NCI-H146 treated with DMSO at 0.1 percent for 48 hours (cell line): ENCODE results near the gene ARHGAP18.
A peak's percentile ranks its signal among the peaks of the same experiment; 100 is the strongest.

Experiments
- DNase-seq: peaks from one replicate; lab custom pipeline; 2025; ENCODE audit not compliant: unreplicated experiment; lab: John Stamatoyannopoulos, UW

ARHGAP18 gene

GRCh38 chr6:129709769-129710449 lies at the start of gene ARHGAP18:
Gene ARHGAP18, minus strand, starts transcription at chr6:129710177. Its CDS starts 41 bp downstream, at chr6:129710136.
- DNase-seq = peak; percentile 98

GRCh38 chr6:129755787-129756186 lies 45.8 kb upstream of the ARHGAP18 start:
- no peak for DNase-seq

DNA sequence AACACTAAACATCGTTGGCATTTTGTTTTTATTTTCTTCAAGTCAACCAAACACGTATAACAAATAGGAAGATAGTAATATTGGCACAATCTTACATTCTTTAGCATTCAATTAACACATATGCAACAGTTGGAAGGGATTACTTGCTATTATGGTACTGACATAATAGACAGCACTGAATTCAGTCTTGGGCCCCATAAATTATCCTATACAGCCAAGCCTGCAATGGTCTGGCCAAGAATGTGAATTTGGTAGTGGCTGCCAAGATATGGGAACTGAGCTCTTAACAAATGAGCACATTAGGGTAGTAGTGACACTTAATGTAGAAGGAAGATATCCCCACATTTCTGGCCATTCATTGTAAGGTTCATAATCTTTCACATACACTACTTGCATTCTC lies 44.8 kb upstream of the ARHGAP18 start:
- no peak for DNase-seq

GRCh38 chr6:129753422-129753821 lies 43.4 kb upstream of the ARHGAP18 start:
- DNase-seq = no peak

DNA sequence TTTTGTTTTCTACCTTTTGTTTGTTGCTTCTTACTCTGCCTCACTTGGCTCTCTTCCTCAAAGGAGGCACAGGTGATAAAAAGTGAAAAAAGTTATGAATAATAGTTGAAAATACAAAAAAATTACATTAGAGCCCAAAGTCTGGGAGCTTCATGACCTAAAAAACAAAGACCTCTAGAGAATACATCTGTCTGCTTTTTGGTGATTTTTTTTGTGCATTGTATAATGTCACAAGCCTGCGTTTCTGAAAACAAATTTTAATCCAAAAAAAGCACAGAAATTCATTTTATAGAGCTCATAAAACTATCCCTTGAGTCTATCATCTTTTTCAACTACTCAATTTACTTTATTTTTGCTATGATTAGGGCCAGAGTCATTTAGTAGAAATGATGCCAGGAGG lies 41.4 kb upstream of the ARHGAP18 start:
- DNase-seq = no peak

GRCh38 chr6:129750360-129750759 lies 40.4 kb upstream of the ARHGAP18 start:
- no peak for DNase-seq

DNA sequence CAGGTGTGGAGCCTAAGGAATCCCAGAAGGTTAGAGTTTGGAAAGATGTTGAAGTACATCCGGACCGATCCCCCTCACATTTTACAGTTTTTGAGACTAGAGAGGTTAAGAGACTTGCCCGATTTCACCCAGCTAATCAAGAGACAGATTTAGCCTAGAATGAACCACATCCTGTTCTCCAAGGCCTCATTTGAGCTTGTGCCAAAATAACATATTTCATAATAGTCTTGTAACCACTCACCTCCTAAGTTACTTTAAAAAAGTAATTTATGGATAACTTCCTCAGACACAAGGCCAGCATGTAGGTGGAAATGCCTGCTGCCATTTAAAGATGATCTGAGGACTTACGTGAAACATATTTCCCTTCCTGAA lies 39.8 kb upstream of the ARHGAP18 start:
- DNase-seq = no peak

DNA sequence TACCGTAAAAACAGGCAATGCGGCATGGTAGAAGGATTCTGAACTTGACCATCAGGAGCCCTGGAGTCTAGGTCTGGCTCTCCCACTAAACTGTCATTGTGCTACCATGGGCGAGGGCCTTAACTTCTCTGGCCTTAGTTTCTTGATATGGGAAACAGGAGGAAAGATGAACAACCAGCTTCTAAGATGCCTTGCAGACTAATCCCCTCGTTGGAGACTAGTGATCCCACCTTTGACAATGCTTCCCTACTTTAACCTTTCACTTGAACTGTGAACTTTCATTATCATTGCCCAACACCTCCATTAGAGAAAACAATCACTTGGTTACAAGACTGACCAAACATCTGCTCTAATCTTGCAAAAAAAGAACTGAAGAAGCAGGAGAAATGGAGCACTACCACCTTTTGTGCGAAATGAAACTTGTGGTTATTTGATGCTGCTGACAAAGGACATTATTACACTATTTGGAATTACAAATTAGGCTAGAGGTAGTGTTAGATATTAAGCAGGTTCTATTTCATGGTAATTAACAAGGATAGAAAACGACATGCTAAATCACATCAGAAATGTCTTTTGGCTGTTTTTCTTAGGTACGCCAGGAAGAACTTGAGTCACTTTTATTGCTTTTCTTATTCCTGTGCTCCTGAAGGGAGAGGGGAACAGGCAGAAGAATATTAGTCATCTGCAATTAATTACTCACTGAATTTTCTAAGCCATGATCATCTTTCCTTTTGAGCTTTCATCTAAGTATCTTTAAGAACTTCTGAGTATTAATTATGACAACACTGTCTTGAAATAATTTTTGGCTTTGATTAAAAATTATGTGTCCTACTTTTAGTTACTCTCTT lies 39.1 kb upstream of the ARHGAP18 start:
- no peak for DNase-seq

- DNase-seq = no peak
Observed at GRCh38 chr6:129748212-129748900, 38.4 kb upstream of the ARHGAP18 start.

DNA sequence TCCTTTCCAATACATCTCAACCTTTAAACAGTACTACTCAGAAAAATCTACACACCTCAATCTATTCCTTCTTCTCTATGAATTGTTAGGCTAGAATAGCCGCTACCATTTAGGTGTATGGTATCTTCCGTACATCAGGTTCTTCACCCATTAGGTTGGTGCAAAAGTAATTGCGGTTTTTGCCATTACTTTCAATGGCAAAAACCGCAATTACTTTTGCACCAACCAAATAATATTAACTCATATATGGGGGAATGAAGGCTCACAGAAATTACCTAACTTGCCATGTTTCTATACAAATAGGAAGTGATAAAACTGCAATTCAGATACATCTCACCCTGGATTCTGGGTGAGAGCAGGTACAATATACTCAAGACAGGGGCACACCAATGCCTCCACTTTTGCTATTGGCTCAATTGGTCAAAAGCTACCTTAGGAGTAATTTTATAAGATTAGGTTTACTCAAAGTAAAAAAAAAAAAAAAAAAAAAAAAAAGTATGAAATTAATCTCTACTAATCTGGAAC lies 37.7 kb upstream of the ARHGAP18 start:
- no peak for DNase-seq

GRCh38 chr6:129744880-129745237 lies 34.9 kb upstream of the ARHGAP18 start:
- DNase-seq = no peak

GRCh38 chr6:129744201-129744879 lies 34.4 kb upstream of the ARHGAP18 start:
- DNase-seq = peak; percentile 29

DNA sequence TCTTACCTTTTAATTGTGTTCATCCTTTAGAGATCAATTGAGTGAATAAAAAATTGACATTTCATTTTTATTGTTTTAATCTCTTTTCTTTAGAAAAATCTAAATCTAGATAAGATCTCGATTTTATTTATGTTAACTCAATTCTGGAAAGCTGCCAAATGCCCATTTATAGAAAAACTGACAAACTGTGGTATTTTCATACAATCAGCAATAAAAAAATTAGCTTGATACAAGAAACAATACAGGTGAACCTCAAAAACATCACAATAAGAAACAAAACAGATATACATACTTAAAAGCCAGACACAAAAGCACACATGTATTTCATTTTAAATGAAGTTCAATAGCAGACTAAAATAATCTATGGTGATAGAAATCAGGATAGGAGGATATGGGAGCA lies 30.0 kb upstream of the ARHGAP18 start:
- DNase-seq = no peak

- DNase-seq = no peak
Observed at GRCh38 chr6:129736105-129736504, 26.1 kb upstream of the ARHGAP18 start.

DNA sequence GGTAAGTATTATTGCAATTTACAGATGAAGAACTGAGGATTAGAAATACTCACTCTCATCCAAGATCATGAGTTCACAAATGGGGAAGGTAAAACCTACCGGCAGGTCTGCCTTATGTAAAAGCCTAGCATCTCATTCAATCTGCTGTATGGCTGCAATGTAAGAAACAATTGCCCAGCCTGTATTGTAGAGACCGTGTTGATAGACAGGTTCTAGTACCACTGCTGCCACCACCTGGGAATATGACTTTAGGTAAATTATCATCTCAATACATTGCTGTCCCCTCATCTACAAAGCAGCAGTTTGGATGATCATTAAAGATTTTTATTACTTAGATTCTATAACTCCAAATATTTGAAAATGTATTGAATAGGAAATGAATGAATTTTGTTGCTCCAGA lies 23.3 kb upstream of the ARHGAP18 start:
- DNase-seq = no peak

DNA sequence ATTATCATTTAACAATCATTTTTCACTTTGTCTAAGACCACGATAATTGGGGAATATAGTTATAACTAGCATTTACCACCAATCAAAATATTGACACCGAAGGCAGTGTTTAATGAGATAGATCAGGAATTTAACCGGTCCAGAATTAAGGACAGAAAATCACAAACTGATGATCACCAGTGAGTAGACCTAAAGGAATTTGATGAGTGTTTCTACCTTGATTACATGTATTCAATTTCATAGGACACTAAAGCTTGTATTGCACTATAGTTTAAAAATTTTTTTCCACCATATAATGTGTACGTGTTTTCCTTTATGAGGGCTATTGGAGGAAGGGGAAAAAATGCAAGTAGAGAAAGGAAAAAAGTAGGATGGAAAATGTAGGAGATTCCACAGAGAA lies 22.6 kb upstream of the ARHGAP18 start:
- no peak for DNase-seq

DNA sequence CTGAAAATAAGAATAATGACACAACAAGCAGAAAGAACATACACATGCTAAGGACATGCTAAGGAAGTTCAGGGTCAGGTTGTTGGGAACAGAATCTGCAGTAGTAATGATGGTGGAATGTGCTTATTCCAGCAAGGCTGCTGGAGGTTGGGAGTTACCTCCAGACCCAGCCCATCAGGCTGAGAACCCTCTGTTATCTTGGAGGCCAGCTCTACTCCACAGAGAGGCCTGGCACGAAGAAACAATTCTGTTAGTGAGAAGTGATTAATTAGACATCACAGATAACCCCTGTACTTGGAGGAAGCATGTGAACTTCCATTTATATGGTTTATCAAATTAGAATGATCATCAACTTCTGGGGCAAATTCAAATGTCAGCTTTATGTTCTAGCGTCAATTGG lies 22.1 kb upstream of the ARHGAP18 start:
- no peak for DNase-seq

DNA sequence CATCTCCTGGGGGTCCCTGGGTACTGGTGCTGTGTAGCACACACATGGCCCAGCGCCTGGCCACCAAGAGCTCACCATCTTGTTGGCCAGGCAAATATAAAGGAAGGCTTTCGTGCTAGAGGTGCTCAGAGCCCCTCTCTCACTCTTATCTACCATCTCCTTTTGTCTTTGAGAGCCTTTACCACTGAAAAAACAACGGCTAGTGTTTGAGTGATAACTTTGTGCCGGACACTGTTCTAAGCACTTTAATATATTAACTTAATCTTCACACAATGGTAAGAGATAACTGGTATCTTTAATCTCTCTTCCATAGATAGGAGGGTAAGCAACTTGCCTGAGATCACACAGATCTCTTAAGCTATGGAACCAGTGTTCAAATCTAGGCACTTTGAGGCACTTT lies 21.5 kb upstream of the ARHGAP18 start:
- DNase-seq = no peak

DNA sequence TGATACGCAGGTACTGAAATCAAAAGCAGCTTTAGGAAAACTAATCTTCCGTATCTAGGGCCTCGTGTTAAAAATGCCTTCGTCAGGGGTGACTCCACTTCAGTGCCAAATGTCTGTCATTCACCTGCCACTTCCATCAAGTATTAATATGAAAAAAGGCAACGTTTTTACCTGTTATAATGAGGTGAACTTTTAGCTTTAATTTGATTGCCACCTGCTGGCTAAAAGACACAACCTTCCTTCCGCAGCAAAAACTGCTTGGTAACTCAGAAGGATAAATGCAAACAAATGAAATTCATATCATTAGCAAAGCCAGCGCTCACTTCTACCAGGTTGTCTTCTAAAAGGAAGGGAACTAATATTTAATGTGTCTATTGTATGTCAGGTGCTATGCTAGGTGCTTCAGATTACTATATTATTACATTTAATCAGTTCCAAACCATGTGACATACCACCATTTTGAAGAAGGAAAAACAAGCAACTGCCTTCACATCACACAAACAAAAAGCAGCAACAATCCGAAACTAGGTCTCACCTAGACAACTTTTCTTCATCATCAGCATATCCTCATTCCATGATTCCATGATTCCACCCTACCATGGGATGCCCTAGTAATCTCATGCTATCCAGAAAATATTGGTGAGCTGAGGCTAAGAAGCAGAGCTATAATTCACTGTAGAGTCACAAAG lies 20.6 kb upstream of the ARHGAP18 start:
- peak; percentile 72 for DNase-seq

DNA sequence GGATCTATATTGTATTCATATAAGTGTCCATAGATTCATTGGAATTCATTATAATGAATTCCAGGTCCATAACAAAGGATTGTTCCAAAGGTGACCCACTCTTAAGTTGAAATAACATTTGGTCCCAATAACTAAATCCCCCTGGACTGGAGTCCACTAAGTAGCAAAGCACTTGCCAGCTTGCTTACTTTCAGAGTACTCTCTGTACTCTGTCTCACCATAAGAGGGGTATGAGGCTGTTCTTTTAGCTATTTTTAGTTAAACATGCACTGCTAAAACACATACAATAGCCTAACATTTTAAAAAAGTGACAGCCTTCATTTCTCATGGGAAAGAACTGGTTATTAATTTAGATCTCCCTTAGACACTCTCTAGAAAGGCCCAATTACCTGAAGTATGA lies 16.7 kb upstream of the ARHGAP18 start:
- DNase-seq = no peak

- DNase-seq = no peak
Observed at GRCh38 chr6:129725341-129725740, 15.4 kb upstream of the ARHGAP18 start.
